Testis (tissue), 2 donors: Measurements from ENCODE around the gene SYNGR3.

Source experiments
- CTCF ChIP-seq, 3 experiments: fragments of 450-650 bp in 2 of 3; fragments of 200-600 bp in 1 of 3; sonication (generic) in 1 of 3; IDR thresholded peaks; one replicate each; pipeline ENCODE4 v1.5.1; 2016 to 2019; ENCODE audit warnings: antibody characterized with exemption in 3 of 3, mild to moderate bottlenecking in 2 of 3, moderate library complexity in 1 of 3
- POLR2A ChIP-seq: fragments of 450-650 bp; IDR thresholded peaks from one replicate; pipeline ENCODE4 v1.6.1; 2017; ENCODE audit warnings: antibody characterized with exemption, mild to moderate bottlenecking, moderate library complexity

- TF ChIP-seq POLR2A (no peak), CTCF (IDR thresholded peaks at IDR 0.05) (no peak)
Measured at GRCh38 chr16:2006317-2006716, 16.5 kb downstream of the SYNGR3 start.
